Measurements from ENCODE around the gene PALMD. TPM values are rescaled to one million over a fixed set of nuclear protein-coding genes. Genes with fewer than 3 reads are reported as not detected.

The PALMD gene
- total RNA-seq, 5 donors from 2014 or later (not counting 1 experiment from before 2014, with no cell fraction given) = 0.15 TPM; not detected in 4

DNA sequence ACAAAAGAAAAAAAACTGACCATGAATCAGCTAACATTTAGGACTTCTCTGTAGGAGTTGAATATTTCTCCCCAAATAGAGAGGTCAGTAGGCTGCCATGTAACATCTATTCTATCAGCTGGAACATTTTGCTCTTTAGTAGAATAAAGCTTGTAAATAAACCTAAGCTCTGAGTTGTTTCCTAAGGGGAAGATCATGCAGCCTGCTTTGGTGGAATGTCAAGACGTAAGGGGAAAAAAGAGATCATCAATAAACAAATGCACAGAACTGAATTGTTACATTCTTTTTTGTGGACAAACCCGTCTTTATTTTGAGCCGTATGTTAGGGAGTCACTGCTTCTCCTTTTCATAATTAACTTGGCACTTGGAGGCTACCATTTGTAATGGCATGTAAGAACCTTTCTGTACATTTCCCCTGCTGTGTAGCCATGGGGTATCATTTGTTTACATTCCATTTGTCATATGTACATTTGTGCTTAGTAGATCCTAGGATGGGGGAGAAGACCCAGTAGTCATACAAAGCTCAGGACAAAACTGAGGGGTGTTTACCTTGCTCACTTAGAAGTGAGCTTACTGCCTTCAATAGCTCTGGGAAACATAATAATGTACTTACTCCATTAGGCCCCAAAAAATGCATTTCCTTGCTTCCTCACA is 10.8 kb upstream of the PALMD start:
- no peaks in the 10 kb centered on the region for H3K4me1 ChIP-seq (ENCODE audit: control insufficient read depth in 1 of 2, extremely low read depth in 1 of 2, insufficient read depth in 2 of 2, low read length in 2 of 2)
- ChIA-PET POLR2A (interaction anchor here (0.7 kb wide), 2 partner anchors 8 to 1462 kb away, joined by 3 to 5 read pairs; no protein-coding TSS in a partner anchor), CTCF (no interaction called here)
- Mint-ChIP-seq H3K4me3 (no peak overlapping the region), H3K36me3 (no peaks in the 10 kb centered on the region), H3K9me3 (peaks cover 0 to 2% (median 0%) of the 10 kb centered on the region in 3 donors), H3K27me3 (peaks cover 2 to 15% of the 10 kb centered on the region in 2 donors), H3K4me1 (no peaks in the 10 kb centered on the region), H3K27ac (no peak overlapping the region)
- 87% methylated on average over 2 of the region's 3 CpGs for WGBS (ENCODE audit: insufficient coverage)
- ATAC-seq (replicated peaks in 1 of 4) (no peak), DNase-seq (no peak)
- H3K9me3 ChIP-seq = no peaks in the 10 kb centered on the region
- no peak overlapping the region for H3K27ac ChIP-seq (ENCODE audit: low read length)
- no peak overlapping the region for H3K4me3 ChIP-seq (ENCODE audit: control insufficient read depth in 1 of 2, extremely low read depth in 1 of 2, low read length in 1 of 2)
- H3K36me3 ChIP-seq (ENCODE audit: control insufficient read depth in 2 of 2, extremely low read depth in 1 of 2, insufficient read depth in 1 of 2, low read length in 1 of 2) = no peaks in the 10 kb centered on the region
- H3K27me3 ChIP-seq (replicated peaks in 1 of 2; ENCODE audit: control insufficient read depth in 2 of 2, extremely low read depth in 1 of 2, insufficient read depth in 2 of 2, low read length in 1 of 2) = no peaks in the 10 kb centered on the region

DNA sequence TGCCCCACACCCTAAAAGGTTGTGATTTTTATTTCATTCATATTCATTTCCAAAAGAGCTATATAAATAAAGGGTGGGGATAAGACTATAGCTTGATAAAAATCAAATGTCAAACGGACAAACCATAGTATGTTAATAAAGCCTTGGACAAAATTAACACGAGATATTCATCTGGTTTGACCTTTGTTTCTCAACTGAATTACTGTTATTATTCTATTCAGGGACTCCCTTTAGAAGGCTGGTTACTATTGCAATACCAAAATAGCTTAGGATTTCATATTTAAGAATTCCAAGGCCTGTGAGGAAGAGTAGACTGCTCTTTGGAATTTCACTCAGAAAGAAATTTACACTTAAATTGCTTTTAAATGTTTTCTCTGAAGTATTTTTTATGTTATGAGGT is 10.2 kb upstream of the PALMD start:
- no peak for ATAC-seq (replicated peaks in 1 of 4)
- WGBS (ENCODE audit: insufficient coverage) = no CpG with 5 or more reads among the region's 2 CpGs
- peaks cover under 1 to 9% of the 10 kb centered on the region in 2 donors for H3K27me3 Mint-ChIP-seq
- no peaks in the 10 kb centered on the region for H3K9me3 ChIP-seq
- no peaks in the 10 kb centered on the region for H3K36me3 ChIP-seq (ENCODE audit: control insufficient read depth in 2 of 2, extremely low read depth in 1 of 2, insufficient read depth in 1 of 2, low read length in 1 of 2)
- no peak overlapping the region for H3K4me3 ChIP-seq (ENCODE audit: control insufficient read depth in 1 of 2, extremely low read depth in 1 of 2, low read length in 1 of 2)
- no peaks in the 10 kb centered on the region for H3K9me3 Mint-ChIP-seq
- H3K27ac ChIP-seq (ENCODE audit: low read length) = no peak overlapping the region
- no peaks in the 10 kb centered on the region for H3K4me1 ChIP-seq (ENCODE audit: control insufficient read depth in 1 of 2, extremely low read depth in 1 of 2, insufficient read depth in 2 of 2, low read length in 2 of 2)
- H3K4me3 Mint-ChIP-seq = no peak overlapping the region
- ChIA-PET POLR2A (interaction anchor here in 1 of 2 donors (0.8 kb wide), 1 partner anchor 18 kb away, joined by 3 read pairs; no protein-coding TSS in a partner anchor), CTCF (no interaction called here)
- no peaks in the 10 kb centered on the region for H3K27me3 ChIP-seq (replicated peaks in 1 of 2; ENCODE audit: control insufficient read depth in 2 of 2, extremely low read depth in 1 of 2, insufficient read depth in 2 of 2, low read length in 1 of 2)
- H3K36me3 Mint-ChIP-seq = no peaks in the 10 kb centered on the region
- H3K27ac Mint-ChIP-seq = no peak overlapping the region
- no peak for DNase-seq
- H3K4me1 Mint-ChIP-seq = no peaks in the 10 kb centered on the region

DNA sequence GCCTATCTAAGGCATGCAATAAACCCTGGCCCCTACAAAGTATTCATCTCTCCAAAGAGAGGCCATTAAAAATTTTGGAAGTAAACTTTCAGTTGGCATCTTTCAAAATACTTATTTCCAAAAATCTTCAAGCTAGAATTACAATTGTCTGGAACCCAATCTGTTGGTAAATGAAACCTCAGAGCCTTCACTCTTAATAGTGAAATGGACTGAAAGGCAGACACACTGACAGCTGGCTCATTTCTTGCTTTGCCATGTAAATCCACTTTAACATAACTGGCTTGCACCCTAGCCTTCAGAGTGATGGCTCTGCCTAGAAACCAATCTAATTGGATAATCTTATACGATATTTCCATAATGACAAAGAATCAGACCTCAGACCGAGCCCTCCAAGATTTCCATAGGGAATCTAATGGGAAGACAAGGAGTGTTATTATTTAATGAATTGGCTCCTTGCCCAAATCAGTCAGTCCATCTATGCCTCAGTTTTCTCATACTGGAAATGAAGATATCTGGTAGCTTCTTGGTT is 9.2 kb upstream of the PALMD start:
- Histone ChIP-seq H3K4me1 (ENCODE audit: control insufficient read depth in 1 of 2, extremely low read depth in 1 of 2, insufficient read depth in 2 of 2, low read length in 2 of 2) (no peaks in the 10 kb centered on the region), H3K27me3 (replicated peaks in 1 of 2; ENCODE audit: control insufficient read depth in 2 of 2, extremely low read depth in 1 of 2, insufficient read depth in 2 of 2, low read length in 1 of 2) (no peaks in the 10 kb centered on the region), H3K27ac (ENCODE audit: low read length) (no peak overlapping the region), H3K4me3 (ENCODE audit: control insufficient read depth in 1 of 2, extremely low read depth in 1 of 2, low read length in 1 of 2) (no peak overlapping the region), H3K9me3 (no peaks in the 10 kb centered on the region), H3K36me3 (ENCODE audit: control insufficient read depth in 2 of 2, extremely low read depth in 1 of 2, insufficient read depth in 1 of 2, low read length in 1 of 2) (no peaks in the 10 kb centered on the region)
- DNase-seq (no peak), ATAC-seq (replicated peaks in 1 of 4) (no peak)
- Mint-ChIP-seq H3K27ac (no peak overlapping the region), H3K4me1 (no peaks in the 10 kb centered on the region), H3K36me3 (no peaks in the 10 kb centered on the region), H3K9me3 (no peaks in the 10 kb centered on the region), H3K4me3 (no peak overlapping the region), H3K27me3 (peaks cover 0 to 6% of the 10 kb centered on the region in 2 donors)
- POLR2A ChIA-PET = no interaction called here
- CTCF ChIA-PET = no interaction called here
- WGBS (ENCODE audit: insufficient coverage) = no CpG with 5 or more reads among the region's 2 CpGs

DNA sequence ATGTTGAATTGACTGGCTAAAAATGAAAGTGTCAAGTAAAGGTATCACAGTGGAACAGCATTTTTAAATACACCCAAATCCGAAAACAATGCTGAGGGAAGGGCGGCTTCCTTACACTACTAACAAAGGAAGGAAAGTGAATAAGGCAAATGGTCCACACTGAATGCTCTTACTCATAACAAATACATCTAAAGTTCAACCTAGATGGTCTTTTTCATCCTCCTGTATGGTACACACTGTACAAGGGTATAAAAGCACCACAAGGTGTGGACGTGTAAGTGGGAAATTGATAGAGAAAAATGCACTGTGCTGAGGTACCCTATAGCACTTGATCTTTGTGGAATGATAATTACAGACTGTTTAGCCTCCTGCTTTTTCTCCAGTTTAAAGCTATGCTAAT is 7.1 kb upstream of the PALMD start:
- Mint-ChIP-seq H3K36me3 (no peaks in the 10 kb centered on the region), H3K4me3 (no peak overlapping the region), H3K27ac (no peak overlapping the region), H3K9me3 (no peaks in the 10 kb centered on the region), H3K4me1 (no peaks in the 10 kb centered on the region), H3K27me3 (no peaks in the 10 kb centered on the region)
- Histone ChIP-seq H3K4me1 (ENCODE audit: control insufficient read depth in 1 of 2, extremely low read depth in 1 of 2, insufficient read depth in 2 of 2, low read length in 2 of 2) (no peaks in the 10 kb centered on the region), H3K4me3 (ENCODE audit: control insufficient read depth in 1 of 2, extremely low read depth in 1 of 2, low read length in 1 of 2) (no peak overlapping the region), H3K9me3 (no peaks in the 10 kb centered on the region), H3K27me3 (replicated peaks in 1 of 2; ENCODE audit: control insufficient read depth in 2 of 2, extremely low read depth in 1 of 2, insufficient read depth in 2 of 2, low read length in 1 of 2) (no peaks in the 10 kb centered on the region), H3K36me3 (ENCODE audit: control insufficient read depth in 2 of 2, extremely low read depth in 1 of 2, insufficient read depth in 1 of 2, low read length in 1 of 2) (no peaks in the 10 kb centered on the region), H3K27ac (ENCODE audit: low read length) (no peak overlapping the region)
- no peak for DNase-seq
- no peak for ATAC-seq (replicated peaks in 1 of 4)
- WGBS (ENCODE audit: insufficient coverage) = no CpG with 5 or more reads among the region's 3 CpGs
- POLR2A ChIA-PET = no interaction called here
- CTCF ChIA-PET = no interaction called here

DNA sequence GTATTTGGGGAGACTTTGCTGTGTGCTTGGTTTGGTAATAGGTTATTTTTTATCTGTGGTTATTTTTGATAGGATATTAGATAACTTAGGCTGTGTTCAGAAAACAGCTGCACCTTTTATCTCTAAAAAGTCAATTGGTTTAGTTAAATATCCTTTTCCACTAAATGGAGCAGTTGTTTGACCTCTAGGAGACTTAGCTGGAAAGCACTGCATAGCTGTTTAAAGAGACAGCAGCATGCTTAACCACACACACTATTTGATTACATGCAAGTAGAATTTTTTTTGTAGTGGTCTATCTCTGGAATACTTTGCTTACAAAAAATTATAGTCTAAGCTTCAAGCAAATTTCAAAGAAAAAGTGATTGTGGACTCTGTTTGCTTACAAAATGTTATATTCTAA is 6.5 kb upstream of the PALMD start:
- H3K27ac ChIP-seq (ENCODE audit: low read length) = no peak overlapping the region
- no peaks in the 10 kb centered on the region for H3K4me1 Mint-ChIP-seq
- H3K27ac Mint-ChIP-seq = no peak overlapping the region
- no peak overlapping the region for H3K4me3 Mint-ChIP-seq
- no peak for ATAC-seq (replicated peaks in 1 of 4)
- ChIA-PET CTCF (no interaction called here), POLR2A (no interaction called here)
- no peaks in the 10 kb centered on the region for H3K27me3 Mint-ChIP-seq
- no peaks in the 10 kb centered on the region for H3K9me3 Mint-ChIP-seq
- no peaks in the 10 kb centered on the region for H3K36me3 ChIP-seq (ENCODE audit: control insufficient read depth in 2 of 2, extremely low read depth in 1 of 2, insufficient read depth in 1 of 2, low read length in 1 of 2)
- no peaks in the 10 kb centered on the region for H3K9me3 ChIP-seq
- no peak overlapping the region for H3K4me3 ChIP-seq (ENCODE audit: control insufficient read depth in 1 of 2, extremely low read depth in 1 of 2, low read length in 1 of 2)
- no peaks in the 10 kb centered on the region for H3K27me3 ChIP-seq (replicated peaks in 1 of 2; ENCODE audit: control insufficient read depth in 2 of 2, extremely low read depth in 1 of 2, insufficient read depth in 2 of 2, low read length in 1 of 2)
- no peak for DNase-seq
- H3K36me3 Mint-ChIP-seq = no peaks in the 10 kb centered on the region
- no peaks in the 10 kb centered on the region for H3K4me1 ChIP-seq (ENCODE audit: control insufficient read depth in 1 of 2, extremely low read depth in 1 of 2, insufficient read depth in 2 of 2, low read length in 2 of 2)

DNA sequence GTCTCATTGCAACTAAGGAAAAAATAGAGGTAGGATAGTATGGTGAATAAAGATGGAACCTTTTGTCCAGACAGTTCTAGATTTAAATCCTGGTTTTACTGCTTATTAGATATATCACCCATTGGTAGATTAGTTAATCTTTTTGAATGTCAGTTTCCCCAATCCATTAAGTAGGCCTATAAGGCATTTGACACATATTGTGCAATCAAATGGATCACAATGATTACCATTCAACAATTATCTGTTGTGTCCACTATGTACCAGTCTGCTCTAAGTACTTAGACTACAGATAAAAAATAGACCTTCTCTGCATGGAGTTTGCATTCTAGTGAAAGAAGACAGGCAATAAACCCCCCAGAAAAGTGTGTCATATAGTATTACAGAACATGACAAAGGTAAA is 6.0 kb upstream of the PALMD start:
- no peak for ATAC-seq (replicated peaks in 1 of 4)
- no peaks in the 10 kb centered on the region for H3K27me3 ChIP-seq (replicated peaks in 1 of 2; ENCODE audit: control insufficient read depth in 2 of 2, extremely low read depth in 1 of 2, insufficient read depth in 2 of 2, low read length in 1 of 2)
- CTCF ChIA-PET = no interaction called here

DNA sequence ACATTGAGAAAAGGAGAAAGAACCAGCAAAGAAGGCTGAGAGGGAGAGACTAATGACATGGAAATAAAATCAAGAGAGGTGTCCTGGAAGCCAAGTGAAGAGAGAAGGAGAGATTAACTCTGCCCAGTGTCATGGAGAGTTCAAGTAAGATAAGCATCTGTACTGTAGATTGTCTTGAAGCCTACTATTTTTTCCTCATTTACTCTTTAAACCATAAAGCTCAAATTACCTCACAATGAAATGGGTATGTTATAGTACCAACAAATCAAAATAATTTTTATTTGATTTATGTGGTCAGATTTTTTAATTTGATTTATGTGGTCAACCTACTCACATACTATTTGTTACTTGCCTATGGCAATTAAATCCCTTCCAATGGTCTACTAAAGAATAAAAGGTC is 5.2 kb upstream of the PALMD start:
- Histone ChIP-seq H3K4me1 (ENCODE audit: control insufficient read depth in 1 of 2, extremely low read depth in 1 of 2, insufficient read depth in 2 of 2, low read length in 2 of 2) (no peaks in the 10 kb centered on the region), H3K36me3 (ENCODE audit: control insufficient read depth in 2 of 2, extremely low read depth in 1 of 2, insufficient read depth in 1 of 2, low read length in 1 of 2) (no peaks in the 10 kb centered on the region), H3K27me3 (replicated peaks in 1 of 2; ENCODE audit: control insufficient read depth in 2 of 2, extremely low read depth in 1 of 2, insufficient read depth in 2 of 2, low read length in 1 of 2) (peaks cover 0 to under 1% of the 10 kb centered on the region in 2 experiments), H3K9me3 (no peaks in the 10 kb centered on the region), H3K27ac (ENCODE audit: low read length) (no peak overlapping the region), H3K4me3 (ENCODE audit: control insufficient read depth in 1 of 2, extremely low read depth in 1 of 2, low read length in 1 of 2) (no peak overlapping the region)
- ATAC-seq (replicated peaks in 1 of 4) (no peak), DNase-seq (no peak)
- Mint-ChIP-seq H3K4me3 (no peak overlapping the region), H3K27ac (no peak overlapping the region), H3K36me3 (no peaks in the 10 kb centered on the region), H3K4me1 (no peaks in the 10 kb centered on the region), H3K27me3 (peaks cover 2 to 5% of the 10 kb centered on the region in 2 donors), H3K9me3 (no peaks in the 10 kb centered on the region)
- ChIA-PET POLR2A (no interaction called here), CTCF (interaction anchor here in 1 of 2 donors (0.6 kb wide), 1 partner anchor 20 kb away, joined by 3 read pairs; no protein-coding TSS in a partner anchor)

More for the DNA sequence above, 6.0 kb upstream of the PALMD start:
- Histone ChIP-seq H3K4me3 (ENCODE audit: control insufficient read depth in 1 of 2, extremely low read depth in 1 of 2, low read length in 1 of 2) (no peak overlapping the region), H3K27ac (ENCODE audit: low read length) (no peak overlapping the region), H3K4me1 (ENCODE audit: control insufficient read depth in 1 of 2, extremely low read depth in 1 of 2, insufficient read depth in 2 of 2, low read length in 2 of 2) (no peaks in the 10 kb centered on the region), H3K36me3 (ENCODE audit: control insufficient read depth in 2 of 2, extremely low read depth in 1 of 2, insufficient read depth in 1 of 2, low read length in 1 of 2) (no peaks in the 10 kb centered on the region), H3K9me3 (no peaks in the 10 kb centered on the region)
- Mint-ChIP-seq H3K27me3 (no peaks in the 10 kb centered on the region), H3K4me3 (no peak overlapping the region), H3K9me3 (no peaks in the 10 kb centered on the region), H3K27ac (no peak overlapping the region), H3K36me3 (no peaks in the 10 kb centered on the region), H3K4me1 (no peaks in the 10 kb centered on the region)
- DNase-seq = no peak
- POLR2A ChIA-PET = no interaction called here

Measured in T-cell (primary cell).